CD1c-positive myeloid dendritic cell (primary cell): Measurements from ENCODE around the gene PDE4B.

ENCODE experiments used
- DNase-seq: peaks from one replicate; pipeline ENCODE4 v3.0.0-alpha.2; 2016; ENCODE audit errors: extremely low spot score

Gene PDE4B

DNA sequence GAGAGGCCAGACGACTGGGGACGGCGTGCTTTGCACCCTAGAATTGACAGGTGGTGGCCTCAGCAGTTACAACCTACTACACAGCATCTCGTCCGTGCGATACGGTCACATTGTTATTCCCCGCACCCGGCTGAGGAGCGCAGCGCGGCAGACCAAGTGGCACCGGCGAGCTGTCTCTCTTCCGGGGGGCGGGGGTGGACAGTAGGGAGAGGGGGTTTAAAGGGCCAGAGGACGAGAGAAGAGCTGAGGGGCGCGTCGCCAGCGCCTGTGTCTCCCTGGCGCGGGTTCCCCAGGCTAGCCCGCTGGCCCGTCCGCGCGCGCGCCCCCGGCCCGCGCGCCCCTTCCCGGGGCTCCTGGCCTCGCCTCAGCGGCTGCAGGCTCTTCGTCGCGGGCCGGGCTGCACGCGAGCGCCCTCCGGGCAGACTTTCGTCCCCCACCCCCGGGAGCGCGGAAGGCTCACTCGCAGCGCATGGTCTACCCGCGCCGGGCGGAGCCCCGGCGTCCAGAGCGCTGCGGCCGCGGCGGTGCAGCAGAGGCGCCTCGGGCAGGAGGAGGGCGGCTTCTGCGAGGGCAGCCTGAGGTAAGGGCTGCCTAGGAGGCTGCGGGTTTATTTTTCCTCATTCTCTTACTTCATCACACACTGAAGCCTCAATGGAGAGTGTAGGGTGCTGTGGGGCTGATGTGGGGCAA, at the start of gene PDE4B:
TSS of gene PDE4B (plus strand) at position 227 of the 690 bp plus-strand sequence.
- no peak for DNase-seq

GRCh38 chr1:65744731-65745130, 48.0 kb upstream of the PDE4B start:
- no peak for DNase-seq

DNA sequence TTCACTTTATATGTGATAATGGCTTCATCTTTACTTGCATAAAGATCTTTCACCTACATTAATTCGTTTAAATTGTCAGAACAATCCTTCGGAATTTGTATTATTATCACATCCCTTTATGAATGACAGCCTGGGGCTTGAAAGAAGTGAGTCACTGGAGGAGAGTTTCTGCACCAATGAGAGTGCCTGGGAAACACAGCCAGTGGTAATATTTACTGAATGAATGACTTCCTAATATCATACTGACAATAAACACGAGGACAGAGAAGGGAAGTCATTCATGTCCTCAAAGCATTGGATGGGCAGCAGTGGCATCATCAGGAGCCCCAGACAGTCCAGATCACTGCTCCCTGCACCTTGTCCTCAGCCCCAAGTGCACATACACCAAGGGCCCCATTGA, 40.7 kb upstream of the PDE4B start:
- no peak for DNase-seq

DNA sequence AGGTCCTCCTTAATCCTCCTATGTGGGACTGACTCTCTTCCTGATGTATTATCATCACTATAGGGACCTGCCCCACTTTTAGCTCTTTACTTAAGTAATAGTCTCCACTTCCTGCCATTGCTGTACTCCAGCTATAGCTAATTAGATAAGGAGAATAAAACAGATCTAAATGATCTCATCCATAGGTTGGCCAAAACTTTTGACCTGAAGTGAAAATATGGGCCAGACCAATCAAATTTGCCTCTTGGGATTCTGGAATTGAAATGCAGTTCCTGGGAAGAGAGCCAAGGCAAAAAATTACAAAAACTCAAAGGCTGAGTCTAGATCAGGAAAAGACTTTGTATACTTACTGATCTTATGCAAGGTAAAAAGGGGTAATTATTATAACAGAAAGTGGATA, 36.1 kb upstream of the PDE4B start:
- no peak for DNase-seq

DNA sequence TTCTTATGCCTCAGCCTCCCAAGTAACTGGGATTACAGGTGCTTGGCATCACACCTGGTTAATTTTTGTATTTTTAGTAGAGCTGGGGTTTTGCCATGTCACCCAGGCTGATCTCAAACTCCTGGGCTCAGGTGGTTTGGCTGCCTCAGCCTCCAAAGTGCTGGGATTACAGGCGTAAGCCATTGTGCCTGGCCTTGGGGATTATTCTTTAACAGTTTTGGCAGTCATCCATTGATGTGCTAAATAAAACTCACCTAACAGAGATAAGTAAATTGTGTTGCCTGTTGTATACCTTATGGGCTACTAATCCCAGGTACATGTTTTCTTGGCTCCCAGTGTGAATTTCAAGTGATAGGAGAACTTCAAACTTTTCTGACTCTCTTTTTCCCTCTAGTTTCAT, 35.2 kb upstream of the PDE4B start:
- DNase-seq = no peak

DNA sequence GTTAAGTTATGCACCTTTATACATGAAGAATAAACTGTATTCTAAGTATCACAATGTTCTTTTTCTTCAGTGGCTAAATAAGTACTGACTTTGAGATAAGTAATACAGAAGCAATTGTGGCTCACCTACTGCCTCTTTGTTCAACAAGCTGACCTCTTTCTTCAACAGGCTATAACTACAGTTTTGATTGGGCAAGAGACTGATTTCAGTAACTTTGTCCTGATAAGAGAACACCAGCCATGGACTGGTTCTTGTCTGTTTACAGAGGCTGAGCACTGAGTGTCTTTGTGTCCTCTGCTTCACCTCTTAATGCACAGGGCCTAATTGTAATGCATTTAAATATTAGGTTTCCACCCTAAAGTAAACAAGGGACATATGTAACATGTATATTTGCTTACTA, 34.6 kb upstream of the PDE4B start:
- DNase-seq = no peak

DNA sequence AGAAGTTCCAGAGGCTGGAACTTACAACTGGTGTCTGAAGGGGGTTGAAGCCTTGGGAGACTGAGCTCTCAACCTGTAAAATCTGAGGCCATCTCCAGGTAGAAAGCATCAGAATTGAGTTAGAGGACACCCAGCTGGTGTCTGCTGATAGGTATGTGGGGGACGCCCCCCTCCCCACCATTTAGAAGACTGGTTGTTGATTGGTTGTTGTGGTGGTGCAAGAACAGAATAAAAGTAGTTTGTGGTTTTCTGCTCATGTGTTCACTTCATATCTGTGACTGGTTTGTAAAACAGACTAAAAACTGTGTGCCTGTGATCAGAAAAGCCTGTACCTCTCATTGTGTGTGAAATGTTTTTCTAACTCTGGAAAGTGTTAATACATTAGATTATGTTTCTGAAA, 33.2 kb upstream of the PDE4B start:
- DNase-seq = no peak

GRCh38 chr1:65762081-65762862, 30.4 kb upstream of the PDE4B start:
- no peak for DNase-seq

- no peak for DNase-seq
Observed at GRCh38 chr1:65764052-65764451, 28.6 kb upstream of the PDE4B start.

DNA sequence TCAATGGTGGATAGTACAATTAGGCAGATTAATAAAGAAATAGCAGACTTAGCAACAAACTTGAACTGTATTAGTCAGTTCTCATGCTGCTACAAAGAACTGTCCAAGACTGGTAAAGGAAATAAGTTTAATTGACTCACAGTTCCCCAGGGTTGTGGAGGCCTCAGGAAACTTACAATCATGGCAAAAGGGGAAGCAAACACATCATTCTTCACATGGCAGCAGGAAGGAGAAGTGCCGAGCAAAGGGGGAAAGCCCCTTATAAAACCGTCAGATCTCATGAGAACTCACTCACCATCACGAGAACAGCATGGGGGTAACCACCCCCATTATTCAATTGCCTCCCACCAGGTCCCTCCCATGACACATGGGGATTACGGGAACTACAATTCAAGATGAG, 27.1 kb upstream of the PDE4B start:
- peak; percentile 33 for DNase-seq

DNA sequence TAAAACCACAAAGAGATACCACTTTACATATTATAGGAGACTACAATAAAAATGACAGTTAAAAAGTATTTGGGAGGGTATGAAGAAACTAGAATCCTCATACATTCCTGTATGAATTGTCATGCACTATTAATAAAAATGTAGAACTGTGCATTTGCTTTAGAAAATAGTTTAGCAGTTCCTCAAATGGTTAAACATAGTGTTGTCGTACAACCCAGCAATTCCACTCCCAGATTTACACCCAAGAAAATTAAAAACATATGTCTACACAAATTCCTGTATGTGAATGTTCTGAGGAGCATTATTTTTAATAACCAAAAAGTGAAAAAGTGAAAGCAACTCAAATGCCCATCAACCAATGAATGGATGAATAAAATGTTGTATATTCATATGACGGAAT, 23.1 kb upstream of the PDE4B start:
- no peak for DNase-seq

- DNase-seq = no peak
Observed at GRCh38 chr1:65772607-65773006, 20.1 kb upstream of the PDE4B start.

- DNase-seq = no peak
Observed at GRCh38 chr1:65773391-65774123, 19.1 kb upstream of the PDE4B start.

GRCh38 chr1:65788762-65789161, 3.9 kb upstream of the PDE4B start:
- no peak for DNase-seq

DNA sequence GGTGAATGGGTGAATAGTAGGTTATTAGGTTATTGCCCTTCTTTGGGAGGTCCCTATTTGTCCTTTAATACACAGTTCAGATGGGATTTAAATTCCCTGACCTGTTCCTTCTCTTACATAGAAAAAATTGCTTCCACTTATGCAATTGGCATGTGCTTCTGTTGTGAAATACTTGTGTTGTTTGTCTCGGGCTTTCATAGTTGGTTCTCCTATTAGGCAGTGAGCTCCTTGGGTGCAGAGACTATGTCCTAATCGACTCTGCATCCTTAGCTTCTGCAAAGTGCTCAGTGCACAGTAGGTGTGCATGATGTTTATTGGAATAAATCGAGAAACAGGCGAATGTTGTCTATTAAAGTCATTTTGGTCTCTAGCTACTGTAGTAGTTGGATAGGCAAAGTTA, 1.3 kb upstream of the PDE4B start:
- peak; percentile 57 for DNase-seq

DNA sequence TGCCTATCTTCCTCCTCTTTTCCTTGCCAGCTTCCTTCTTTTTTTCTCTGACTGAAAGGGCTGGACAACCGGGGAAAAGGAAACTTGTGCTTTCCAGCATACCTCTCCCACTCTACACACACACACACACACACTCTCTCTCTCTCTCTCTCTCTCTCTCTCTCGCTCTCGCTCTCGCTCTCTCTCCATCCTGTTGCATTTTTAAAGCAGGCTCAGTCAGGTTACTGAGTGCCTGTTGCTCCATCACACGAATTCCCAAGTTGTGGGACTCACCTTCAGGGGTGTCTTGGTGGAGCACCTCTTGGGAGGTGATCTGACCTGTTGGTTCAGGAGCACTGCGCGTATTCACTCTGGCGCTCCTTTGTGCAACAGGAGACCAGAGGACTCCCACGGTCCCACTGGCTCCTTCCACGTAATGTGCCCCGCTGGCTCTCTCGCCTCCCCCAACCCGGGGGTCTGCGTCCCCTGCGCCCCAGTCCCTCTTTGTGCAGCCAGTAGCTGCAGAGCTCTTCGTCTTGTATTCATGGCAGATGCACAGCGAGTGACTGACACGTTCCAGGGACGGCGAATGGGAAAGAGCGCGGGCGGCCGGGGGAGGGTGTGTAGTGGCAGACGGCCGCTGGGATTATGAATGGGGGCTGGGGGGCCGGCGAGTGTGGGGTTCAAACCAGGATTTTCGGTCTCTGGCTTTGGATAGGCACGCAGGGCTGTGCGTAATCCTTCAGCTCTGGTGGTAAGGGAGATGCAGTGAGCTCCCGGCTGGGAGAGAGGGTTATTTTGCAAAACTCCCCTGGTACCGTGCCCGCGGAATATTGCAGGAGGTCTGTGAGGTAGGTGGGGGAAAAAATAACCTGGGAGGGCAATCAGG, 660 bp upstream of the PDE4B start:
- no peak for DNase-seq

DNA sequence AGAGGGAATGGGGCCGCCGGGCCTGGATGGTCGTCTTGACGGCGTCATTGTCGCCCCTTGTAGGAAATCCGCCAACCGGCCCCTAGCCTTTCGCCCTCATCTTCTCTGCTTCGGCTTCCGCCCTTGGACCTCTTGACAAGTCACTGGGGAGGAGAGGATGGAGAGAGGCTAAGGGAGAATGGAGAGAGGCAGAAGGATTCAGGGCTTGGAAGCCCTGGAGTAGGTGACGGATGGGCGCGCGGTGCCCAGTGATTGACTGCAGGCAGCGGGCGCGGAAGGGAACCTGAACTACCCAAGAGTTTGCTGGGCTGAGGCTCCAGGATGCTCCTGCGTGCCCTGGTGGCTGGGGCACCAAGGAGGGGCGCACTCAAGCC, 651 bp downstream of the PDE4B start:
- no peak for DNase-seq

DNA sequence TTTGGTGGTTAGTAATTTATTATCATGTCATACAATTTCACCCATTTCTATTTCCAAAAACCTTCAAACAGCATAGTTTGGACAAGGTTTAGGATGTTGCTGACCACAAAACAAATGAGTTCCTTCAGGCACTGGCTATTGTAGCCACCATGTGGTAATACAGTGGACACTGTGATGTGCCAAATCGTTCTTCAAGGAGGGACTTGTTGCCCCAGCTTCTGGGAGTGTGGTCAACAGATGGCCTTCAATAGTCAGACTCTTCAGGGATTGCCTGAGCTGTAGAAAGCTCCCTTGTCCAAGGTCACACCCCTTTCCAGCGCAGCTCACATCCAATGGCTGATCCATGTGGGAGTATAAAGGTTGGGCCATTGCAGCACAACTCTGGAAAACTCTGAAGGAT, 2.6 kb downstream of the PDE4B start:
- no peak for DNase-seq

DNA sequence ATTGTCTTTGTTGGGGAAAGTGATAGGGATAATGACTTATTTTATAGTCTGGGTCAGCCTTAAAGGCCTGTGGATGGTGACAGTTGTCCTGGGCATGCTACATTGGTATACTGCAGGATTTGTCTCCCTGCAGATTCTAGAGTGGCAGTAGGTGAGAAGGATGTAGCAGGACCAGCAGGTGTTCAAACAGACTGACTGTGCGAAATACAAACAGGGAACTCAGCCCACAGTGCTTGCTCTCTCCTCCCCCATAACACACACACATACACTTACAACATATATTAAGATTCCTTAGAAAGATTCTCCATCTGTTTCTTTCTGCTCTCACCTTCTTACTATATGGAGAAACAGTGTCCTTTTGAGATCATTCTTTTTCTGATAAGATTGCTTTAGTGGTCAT, 6.9 kb downstream of the PDE4B start:
- no peak for DNase-seq

DNA sequence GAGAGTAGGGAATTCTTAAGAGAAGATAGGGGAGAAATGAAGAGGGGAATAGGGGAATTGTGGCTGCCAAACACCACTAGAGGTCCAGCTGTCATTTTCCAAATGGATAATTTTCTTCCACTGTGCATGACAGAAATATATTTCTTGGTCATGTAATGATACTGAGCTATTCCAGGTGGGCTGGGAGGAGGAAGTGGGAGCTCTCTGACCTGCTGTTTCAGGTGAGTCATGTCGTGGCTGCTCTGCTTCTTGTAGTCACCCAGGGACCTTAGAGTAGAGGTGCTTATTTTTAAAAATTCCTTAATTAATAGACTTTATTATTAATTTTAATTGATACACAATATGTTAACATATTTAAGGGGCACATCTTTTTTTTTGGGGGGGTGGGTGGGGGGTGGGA, 11.9 kb downstream of the PDE4B start:
- DNase-seq = no peak

DNA sequence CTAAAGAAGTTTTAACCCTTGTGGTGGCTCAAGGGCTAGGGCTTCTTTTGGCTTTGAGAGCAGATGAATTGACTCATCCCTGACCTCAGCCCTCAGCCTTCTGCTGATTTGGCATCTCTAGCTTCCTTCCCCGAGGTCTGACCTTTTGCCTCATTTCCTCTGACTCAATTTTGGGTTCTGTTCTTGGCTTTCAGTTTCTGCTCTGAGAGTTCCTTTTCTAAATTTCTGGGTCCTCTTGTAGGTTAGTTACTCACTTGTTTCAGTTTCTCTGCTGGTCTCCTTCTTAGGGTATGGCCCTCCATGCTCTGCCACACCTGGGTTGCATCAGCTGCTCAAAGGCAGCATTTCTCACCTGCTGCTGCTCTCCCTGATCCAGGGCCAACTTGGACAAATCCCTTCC, 19.4 kb downstream of the PDE4B start:
- DNase-seq = peak; percentile 91

- no peak for DNase-seq
Observed at GRCh38 chr1:65813956-65814355, 21.3 kb downstream of the PDE4B start.
